Measurements from ENCODE around the gene TCF4.
A peak's percentile ranks its signal among the peaks of the same experiment; 100 is the strongest.

DNA sequence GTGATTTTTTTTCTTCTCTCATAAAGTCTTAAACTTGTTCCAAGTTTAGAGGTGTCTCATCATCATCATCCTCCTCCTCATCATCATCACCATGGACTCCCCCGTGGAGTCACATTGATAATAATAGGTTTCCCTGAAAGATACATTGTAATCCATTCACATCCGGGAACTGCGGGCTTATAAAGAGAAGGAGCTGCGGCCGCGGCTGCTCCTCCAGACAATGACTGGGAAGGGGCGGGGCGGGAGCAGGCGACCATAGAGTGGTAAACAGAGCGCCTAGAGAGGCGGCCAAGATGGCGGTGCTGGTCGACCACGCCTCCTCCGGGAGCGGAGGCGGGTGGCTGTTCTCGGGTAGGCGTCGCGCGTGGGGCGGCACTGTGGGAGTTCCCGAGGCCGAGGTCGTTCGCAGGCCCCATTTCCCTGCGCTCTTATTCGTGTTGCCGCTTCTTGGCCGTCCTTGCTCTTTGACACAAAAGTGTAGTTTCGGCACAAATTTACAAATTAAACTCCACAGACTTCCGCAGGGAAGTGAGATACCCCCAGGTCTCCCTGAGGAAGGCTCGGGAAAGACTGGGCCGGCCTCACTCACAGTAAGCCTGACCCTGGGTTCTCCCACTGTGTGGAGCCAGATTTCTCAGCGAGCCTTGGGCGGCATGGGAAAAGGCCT, 1.8 kb upstream of the TCF4 start:
- TF ChIP-seq ZNF670 (tag by site-specific recombination; IDR thresholded peaks at IDR 0.05; ENCODE audit: low read depth): no peak
- no peak for TF ChIP-seq MZF1 (tag by site-specific recombination; IDR thresholded peaks at IDR 0.05; ENCODE audit: borderline replicate concordance)
- TF ChIP-seq ZNF76 (tag by site-specific recombination; IDR thresholded peaks at IDR 0.05; ENCODE audit: borderline replicate concordance, low read depth): peak; percentile 68; the same call in 1 of the 2 replicates
- peak; percentile 56; the same call in 1 of the 2 replicates for TF ChIP-seq CTCF (tag by site-specific recombination; IDR thresholded peaks at IDR 0.05)
- TF ChIP-seq, protein P1, sequence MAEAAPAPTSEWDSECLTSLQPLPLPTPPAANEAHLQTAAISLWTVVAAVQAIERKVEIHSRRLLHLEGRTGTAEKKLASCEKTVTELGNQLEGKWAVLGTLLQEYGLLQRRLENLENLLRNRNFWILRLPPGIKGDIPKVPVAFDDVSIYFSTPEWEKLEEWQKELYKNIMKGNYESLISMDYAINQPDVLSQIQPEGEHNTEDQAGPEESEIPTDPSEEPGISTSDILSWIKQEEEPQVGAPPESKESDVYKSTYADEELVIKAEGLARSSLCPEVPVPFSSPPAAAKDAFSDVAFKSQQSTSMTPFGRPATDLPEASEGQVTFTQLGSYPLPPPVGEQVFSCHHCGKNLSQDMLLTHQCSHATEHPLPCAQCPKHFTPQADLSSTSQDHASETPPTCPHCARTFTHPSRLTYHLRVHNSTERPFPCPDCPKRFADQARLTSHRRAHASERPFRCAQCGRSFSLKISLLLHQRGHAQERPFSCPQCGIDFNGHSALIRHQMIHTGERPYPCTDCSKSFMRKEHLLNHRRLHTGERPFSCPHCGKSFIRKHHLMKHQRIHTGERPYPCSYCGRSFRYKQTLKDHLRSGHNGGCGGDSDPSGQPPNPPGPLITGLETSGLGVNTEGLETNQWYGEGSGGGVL (tag by site-specific recombination; IDR thresholded peaks at IDR 0.05): no peak; the same call in 1 of the 2 replicates
- TF ChIP-seq ZNF624 (tag by site-specific recombination; IDR thresholded peaks at IDR 0.05): no peak
- TF ChIP-seq ZNF184 (tag by site-specific recombination; IDR thresholded peaks at IDR 0.05): no peak
- no peak for TF ChIP-seq TCF7L2 (IDR thresholded peaks at IDR 0.05; ENCODE audit: borderline replicate concordance, low read depth, low read length)
